Measurements from ENCODE around the gene AKAP13.
A peak's percentile ranks its signal among the peaks of the same experiment; 100 is the strongest.

AKAP13 gene

GRCh38 chr15:85688711-85689110, 308.3 kb downstream of the AKAP13 start:
- DNase-seq: peak; percentile 66

GRCh38 chr15:85689729-85690128, 309.3 kb downstream of the AKAP13 start:
- DNase-seq: peak; percentile 88

- DNase-seq: peak; percentile 82
Measured at GRCh38 chr15:85690561-85691231, 310.3 kb downstream of the AKAP13 start.

DNA sequence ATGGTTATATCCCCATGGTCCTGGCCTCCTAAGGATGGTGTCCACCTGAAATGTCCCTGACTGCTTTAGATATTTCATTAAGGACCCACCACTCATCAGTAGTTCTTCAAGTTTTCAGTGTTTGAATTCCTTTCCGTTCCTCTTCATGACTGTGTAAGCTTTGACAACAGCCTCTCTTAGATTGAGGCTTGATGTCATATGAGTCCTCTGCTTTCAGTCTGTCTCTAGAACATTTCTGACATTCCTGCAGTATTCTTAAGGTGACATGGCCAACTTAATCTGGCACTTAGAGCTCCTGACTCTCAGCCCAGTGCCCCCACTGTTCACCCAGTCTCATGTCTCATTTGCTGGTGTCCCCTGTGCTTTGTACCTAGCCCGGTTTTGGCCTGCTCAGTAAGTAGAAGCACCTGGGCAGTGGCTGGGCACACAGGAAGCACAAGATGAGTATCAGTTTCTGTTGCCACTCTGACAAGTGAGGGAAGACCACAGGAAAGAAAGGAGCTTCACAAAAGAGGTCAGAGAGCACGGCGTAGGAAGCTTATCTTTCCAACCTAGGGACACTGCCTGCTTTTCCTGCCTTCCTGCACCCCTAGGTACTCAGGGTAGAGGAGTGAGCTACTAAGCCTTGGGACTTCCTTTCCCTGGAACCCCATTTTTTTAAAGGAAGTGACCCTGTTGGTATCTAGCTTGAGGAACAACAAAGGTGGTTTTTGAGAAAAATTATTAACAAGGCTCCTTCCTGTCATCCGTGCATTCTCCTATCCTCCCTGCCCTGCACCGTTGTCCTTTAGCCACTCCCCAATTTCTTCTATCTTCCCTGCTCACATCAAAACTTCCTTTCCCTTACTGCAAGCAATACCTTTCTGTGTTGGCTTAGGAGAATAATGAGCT, 311.2 kb downstream of the AKAP13 start:
- DNase-seq: peak; percentile 64

GRCh38 chr15:85692321-85692720, 311.9 kb downstream of the AKAP13 start:
- DNase-seq: no peak

- DNase-seq: peak; percentile 93
Measured at GRCh38 chr15:85692873-85693272, 312.5 kb downstream of the AKAP13 start.

DNA sequence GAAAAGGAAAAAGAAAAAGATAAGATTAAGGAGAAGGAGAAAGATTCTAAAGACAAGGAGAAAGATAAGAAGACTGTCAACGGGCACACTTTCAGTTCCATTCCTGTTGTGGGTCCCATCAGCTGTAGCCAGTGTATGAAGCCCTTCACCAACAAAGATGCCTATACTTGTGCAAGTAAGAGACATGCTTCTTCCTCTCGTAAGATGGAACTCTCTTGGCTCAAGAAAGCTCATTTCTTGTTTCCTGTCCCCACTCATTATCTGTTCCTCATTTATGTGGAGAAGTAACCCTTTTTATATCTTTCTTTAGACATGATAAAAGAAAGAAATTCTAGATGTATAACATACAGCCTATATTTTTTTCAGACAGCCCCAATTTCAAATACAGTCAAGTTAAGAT, 312.9 kb downstream of the AKAP13 start:
- no peak for DNase-seq

- DNase-seq: no peak
Measured at GRCh38 chr15:85694091-85694490, 313.7 kb downstream of the AKAP13 start.

- no peak for DNase-seq
Measured at GRCh38 chr15:85700767-85701166, 320.4 kb downstream of the AKAP13 start.

DNA sequence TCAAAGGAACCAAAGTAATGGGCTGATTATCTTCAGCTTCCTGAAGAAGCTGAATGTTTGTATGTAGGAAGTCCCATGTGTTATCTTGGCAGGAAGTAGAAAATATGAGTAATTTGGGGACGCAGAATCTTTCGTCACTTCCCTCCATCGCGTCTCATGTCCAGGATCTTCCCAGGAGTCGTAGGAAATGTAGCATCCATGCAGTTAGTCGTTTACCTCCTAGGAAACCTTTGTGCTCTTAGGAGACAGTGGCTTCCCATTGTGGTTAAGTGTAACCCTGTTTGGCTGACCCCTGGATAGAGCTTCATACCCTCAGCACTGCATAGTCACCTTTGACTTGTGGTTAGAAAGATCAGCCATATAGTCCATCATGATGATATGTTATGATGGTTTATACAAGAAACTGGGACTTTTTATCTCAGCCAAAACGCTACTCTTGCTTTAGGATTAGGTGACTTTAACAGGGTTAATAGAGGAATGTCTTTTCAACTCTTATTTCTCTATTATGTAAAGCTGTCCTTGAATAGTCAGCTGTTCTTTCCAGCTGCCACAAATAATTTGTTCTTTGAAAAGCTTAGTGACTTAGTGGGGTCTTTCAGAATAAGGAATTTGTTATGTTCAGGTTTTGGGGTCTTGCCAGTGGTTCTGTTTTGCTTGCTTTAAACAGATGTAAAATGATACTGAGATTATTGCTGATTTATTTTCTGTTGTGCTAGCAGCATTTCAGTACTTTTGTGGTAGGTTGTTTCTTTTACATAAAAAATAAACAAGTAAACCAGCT, 322.1 kb downstream of the AKAP13 start:
- peak; percentile 81 for DNase-seq

- peak; percentile 69 for DNase-seq
Measured at GRCh38 chr15:85704066-85704465, 323.7 kb downstream of the AKAP13 start.

GRCh38 chr15:85704720-85705429, 324.5 kb downstream of the AKAP13 start:
- no peak for DNase-seq

DNA sequence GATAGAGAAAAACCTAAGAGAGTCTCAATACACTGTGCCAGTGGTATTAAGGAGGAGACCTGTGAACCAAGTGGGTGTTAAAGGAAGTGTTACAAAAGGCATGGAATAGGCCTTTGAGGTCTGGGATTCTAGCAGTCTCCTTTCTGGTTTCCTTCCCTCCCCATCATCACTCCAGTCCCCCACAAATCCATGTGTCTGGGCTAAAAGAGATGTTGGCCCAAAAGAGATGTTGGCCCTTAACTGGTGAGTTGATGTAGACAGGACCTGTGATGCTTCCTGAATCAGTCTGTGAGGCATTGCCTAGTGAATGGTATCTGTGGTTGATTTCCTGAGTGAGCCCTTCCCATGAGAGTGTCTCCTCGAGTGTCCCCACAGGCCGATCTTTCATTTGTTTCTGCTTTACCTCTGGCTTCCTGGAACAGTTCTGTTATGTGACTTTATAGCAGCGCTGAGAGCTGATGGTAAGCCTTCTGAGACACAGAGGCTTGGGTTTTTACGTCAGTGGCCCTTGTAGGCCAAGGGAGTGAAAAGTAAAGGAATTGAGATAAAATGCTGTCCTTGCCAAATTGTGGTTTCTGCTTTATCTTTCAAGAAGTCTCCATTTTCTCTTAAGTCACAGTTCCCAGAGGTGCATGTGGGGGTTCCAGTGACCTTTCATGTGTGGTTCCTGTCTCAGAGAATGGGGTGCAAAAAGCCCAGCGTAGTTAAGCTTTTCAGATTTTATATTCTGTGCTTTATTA, 326.5 kb downstream of the AKAP13 start:
- DNase-seq: peak; percentile 69

- DNase-seq: peak; percentile 77
Measured at GRCh38 chr15:85707519-85708338, 327.3 kb downstream of the AKAP13 start.

DNA sequence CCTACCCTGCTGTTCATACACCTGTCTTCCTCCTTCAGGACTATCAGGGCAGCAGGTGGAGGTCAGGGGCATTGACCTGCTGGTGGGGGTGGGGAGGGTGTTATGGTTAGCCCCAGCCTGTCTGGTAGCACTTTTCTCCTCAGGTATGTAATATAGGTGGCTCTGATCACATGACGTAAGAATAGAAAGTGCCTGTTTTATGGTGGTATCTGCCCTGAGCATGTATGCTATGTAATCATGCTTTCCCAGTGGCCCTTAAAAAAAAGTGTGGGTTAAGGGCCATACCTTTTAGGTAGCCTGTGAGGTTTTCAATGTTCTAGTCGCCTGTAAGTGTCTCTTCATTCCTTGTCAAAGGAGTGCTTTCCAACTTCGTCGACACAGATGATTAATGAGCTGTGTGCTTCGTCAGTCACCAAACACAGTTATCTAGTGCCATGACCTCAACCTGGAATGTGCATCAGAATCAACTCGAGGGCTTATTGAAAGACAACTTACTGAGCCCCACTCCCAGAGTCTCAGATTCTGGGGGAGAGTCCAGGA, 328.1 kb downstream of the AKAP13 start:
- no peak for DNase-seq

DNA sequence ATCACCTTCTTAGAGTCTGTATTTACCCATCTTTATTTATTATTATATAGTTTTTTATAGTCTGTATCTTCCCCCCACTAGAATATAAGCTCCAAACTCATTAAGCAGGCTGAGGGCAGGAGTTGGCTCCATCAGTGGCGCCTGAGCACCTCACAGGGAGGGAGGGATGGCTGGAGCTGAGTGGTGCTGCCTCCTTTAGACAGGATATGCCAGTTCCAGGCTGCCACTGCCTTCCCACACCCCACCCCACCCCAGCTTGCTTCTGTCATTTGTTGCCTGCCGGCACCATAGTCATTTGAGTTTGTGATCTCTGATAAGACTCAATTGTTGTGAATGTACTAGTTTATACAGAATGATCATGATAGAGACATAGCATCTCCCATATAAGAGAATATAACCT, 328.8 kb downstream of the AKAP13 start:
- DNase-seq: no peak

GRCh38 chr15:85710340-85710842, 330.0 kb downstream of the AKAP13 start:
- DNase-seq: no peak

DNA sequence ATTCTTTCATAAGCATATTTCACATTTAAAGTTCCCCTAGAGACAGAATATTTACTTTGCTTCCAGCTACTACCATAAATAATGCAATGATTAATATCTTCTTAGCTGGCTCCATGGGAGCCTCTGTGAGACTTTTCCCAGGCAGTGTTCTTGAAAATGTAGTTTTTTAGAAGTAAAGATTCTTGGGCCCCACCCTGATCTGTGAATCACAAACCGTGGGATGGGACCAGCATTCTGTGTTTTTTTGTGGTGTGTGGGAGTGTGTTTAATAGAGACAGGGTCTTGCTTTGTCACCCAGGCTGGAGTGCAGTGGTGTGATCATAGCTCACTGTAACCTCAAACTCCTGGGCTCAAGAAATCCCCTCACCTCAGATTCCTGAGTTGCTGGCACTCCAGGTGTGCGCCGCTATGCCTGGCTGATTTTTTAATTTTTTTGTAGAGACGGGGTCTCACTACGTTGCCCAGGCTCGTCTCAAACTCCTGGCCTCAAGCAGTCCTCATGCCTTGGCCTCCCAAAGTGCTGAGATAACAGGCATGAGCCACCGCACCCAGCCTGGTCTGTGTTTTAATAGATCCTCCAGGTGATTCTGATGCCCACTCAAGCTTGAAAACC, 331.3 kb downstream of the AKAP13 start:
- DNase-seq: peak; percentile 55

DNA sequence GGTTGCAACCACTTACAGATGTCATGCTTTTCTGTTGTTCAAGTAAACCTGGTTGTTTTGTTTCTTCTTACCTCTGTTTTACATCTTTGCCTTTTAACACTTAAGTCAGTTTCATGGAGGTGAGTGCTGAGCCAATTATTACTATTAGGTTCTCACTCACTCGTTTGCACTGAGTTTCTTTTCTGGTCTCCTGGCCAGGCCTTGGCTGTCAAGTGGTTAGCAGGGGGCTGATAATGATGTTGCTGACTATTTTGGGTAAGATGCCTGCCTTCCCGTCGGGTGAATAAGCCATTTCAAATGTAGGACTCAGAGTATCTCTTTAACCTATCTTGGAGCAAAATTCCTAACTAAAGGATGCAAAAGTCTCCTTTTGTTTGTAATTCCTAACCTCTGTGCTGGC, 335.9 kb downstream of the AKAP13 start:
- no peak for DNase-seq

DNA sequence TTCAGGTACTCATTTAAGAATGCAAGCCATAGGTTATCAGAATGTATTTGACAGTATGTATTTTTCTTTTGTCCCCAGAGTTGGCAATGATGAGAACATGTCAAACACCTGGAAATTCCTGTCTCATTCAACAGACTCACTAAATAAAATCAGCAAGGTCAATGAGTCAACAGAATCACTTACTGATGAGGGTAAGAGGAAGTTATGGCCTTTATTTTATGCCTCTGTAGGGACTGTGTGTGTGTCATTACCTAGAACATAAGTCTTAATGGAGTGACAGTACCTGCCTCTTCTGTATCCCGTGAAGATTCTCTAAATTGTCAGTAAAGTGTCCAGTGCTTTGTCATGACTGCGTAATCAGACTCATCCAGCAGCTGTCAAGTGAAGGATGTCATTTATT, 336.8 kb downstream of the AKAP13 start:
- DNase-seq: no peak
